SK-N-MC (cell line): ENCODE measurements around the gene BACE2.

Source experiments
- EZH2 ChIP-seq: fragments of 200-600 bp; sonication (generic); IDR thresholded peaks from one replicate; pipeline ENCODE4 v1.6.1; 2017; ENCODE audit warnings: antibody characterized with exemption
- POLR2AphosphoS5 ChIP-seq: IDR thresholded peaks from 2 replicates; pipeline ENCODE4 v1.6.1; 2012; ENCODE audit warnings: mild to moderate bottlenecking, low read depth, low read length, borderline replicate concordance

DNA sequence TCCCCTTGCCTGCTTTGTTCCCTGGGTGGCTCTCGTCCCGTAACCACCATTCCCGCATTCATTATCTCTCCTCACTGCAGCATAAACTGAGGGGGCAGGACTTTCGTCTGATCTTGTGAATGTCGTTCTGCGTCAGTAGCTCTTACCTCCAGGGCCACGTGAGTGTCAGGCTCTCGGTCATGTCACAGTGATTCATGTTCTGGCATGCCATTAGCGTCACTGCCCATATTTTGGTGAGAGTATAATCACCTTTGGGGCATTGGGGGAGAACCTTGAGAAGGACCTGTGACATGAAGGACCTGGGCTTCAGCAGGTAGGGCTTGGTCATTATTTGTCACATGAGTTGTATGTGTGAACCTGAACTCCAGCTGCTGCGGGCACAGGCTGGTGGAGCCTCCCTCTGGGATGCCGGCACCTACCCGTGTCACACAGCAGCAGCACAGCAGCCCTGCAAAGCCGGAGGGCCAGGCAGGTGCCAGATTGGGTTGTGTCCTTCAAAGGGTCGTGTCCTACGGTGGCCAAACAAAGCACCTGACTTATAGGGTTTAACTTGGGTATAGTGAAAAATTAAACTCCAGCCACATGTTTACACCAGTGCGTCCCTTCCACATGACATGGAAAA lies 68.5 kb downstream of the BACE2 start:
- no peak for TF ChIP-seq EZH2
- TF ChIP-seq POLR2AphosphoS5, result no peak
